Activated CD8-positive, alpha-beta memory T cell treated with anti-CD3 and anti-CD28 coated beads, Interleukin-2, amount 50 U/mL, for 4 hours (primary cell): ENCODE results near the gene ADGRB3.
"Not testable (repeated sequence)": the region's sequence is repeated elsewhere in the genome, so short reads cannot be mapped to it uniquely, and the experiment has no call there.

Experiments used
- DNase-seq: peaks from one replicate; pipeline ENCODE4 v3.0.0-alpha.2; 2020

ADGRB3 gene

GRCh38 chr6:69061066-69061465 is 426.0 kb downstream of the ADGRB3 start:
- no peak for DNase-seq

DNA sequence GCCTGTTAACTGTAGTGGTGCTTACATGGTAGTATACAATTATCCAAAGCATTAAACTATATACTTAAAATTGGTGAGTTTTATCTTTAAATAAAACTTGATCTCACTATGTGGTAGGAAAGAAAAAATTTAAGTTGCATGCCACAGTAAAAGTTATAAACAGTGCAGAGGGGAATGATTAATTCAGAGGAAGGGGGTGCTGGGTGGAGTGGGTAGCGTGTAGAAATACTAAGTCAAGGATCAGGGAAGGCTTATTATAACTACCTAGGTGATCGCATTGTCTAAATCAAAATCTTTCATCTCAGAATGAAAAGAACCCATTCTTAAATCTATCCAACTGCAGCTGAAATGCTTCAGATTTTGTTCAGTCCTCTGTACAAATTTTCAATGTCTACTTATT is 428.3 kb downstream of the ADGRB3 start:
- no peak for DNase-seq

DNA sequence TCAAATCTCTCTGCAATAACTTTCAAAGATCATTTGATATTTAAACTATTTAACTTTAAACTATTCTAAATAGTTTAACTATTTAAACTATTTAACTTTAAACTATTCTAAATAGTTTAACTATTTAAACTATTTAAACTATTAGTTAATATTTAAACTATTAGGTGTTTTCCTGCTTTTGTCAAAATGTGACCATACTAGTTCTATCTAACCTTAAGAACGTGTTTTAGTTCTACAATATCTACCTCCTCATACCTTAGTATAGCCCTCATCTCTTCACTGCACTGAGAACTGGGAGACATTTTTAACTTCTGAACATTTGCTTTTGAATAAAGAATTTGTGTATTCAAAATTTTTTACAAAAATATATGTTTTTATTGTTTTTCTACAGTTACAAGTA is 429.1 kb downstream of the ADGRB3 start:
- DNase-seq = no peak

DNA sequence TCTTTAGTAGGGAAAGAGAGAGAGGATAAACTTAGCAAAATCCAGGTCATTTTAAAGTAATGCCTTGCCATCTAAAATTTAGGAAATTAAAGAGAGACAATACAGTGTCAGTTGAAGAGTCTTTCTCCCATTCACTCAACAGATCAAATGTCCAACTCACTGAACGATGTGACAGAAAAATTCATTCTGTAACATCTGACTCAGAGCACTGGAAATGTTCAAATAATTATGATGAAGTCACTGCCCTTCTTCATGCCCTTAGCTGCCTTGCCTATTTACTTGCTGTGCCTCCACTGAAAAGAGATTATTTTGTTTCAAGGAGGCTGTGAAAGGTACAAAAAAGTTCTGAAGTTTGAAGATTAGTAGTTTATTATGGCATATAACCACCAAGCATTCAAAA is 434.8 kb downstream of the ADGRB3 start:
- no peak for DNase-seq

- no peak for DNase-seq
Observed at GRCh38 chr6:69072796-69073195, 437.7 kb downstream of the ADGRB3 start.

DNA sequence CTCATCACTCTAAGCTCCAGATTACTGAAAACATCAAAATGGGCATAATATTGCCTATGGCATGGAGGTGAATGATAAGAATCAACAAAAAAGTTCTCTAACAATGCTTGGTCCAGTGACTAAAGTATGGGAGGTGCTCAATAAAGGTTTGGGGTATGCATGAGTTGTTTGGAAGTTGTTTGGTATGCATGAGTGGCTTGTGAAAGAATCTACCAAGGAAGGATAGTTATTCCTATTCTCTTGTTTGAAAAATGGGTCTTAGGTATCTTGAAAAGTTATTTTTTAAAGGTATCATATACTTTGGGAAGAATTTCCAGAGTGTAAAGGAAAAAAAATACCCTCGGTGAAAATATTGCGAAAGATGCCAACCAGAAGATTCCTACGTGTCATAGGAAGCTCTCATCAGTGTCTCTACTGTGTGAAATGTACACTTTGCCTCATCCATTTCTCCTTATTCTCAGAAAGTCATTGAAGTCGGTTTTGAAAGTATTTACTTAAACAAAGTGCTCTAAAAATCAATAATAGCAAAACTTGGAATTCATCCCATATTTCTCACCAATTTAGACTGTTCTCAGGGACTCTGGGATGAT is 449.8 kb downstream of the ADGRB3 start:
- no peak for DNase-seq

DNA sequence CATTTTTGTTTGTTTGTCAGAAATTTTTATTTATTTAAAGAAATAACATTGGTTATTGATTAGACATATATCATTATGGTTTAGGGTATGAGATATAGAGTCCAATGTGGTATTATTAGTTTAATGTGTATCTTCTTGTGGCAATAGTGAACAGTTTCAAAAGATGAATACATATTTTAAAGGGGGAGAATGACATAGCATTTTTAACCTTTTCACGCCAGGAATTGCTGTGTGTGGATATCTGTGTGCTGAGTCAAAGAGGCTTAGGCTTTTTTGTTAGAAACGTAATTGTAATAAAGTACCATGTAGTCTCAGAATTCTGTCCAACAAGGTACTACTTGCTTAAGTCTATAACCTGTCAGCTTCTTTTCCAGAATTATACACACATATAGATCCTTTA is 451.6 kb downstream of the ADGRB3 start:
- no peak for DNase-seq

DNA sequence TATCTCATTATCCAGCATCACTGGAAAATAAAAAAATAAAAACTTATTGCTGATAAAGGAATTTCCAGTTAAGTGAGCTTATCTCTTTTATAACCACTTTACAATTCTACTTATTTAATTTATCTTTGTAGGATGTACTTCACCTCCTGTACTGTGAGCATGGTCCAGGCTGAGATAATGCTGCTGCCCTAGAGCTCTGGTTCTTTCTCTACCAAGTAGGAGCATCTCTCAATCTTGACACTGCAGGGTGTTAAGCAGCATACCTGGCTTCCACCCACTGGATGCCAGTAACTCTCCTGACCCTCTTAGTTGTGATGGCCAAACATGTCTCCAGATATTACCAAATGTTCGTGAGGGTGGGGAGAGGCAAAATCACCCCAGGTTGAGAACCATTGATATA is 454.5 kb downstream of the ADGRB3 start:
- no peak for DNase-seq

- DNase-seq = no peak
Observed at GRCh38 chr6:69090132-69090531, 455.1 kb downstream of the ADGRB3 start.

GRCh38 chr6:69096681-69097080 is 461.6 kb downstream of the ADGRB3 start:
- no peak for DNase-seq

GRCh38 chr6:69097948-69098347 is 462.9 kb downstream of the ADGRB3 start:
- DNase-seq = no peak

GRCh38 chr6:69098910-69099309 is 463.8 kb downstream of the ADGRB3 start:
- DNase-seq = no peak

DNA sequence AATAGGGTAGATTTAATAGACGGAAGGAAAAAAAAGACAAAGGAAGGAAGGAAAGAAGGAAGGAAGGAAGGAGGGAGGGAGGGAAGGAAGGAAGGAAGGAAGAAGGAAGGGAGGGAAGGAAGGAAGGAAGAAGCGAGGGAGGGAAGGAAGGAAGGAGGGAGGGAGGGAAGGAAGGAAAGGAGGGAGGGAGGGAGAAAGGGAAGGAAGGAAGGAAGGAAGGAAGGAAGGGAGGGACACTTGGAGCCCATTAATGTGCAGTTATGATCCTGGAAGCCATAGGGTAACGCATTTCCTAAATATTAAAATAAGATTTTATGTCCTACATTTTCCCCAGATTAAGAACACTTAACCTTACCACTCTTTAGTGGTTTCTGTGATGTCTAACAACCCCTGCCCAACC is 465.7 kb downstream of the ADGRB3 start:
- no peak for DNase-seq

- DNase-seq = no peak
Observed at GRCh38 chr6:69102416-69102815, 467.3 kb downstream of the ADGRB3 start.

- DNase-seq = no peak
Observed at GRCh38 chr6:69105288-69105687, 470.2 kb downstream of the ADGRB3 start.

- DNase-seq = no peak
Observed at GRCh38 chr6:69106511-69106910, 471.4 kb downstream of the ADGRB3 start.

GRCh38 chr6:69111301-69111700 is 476.2 kb downstream of the ADGRB3 start:
- no peak for DNase-seq

- no peak for DNase-seq
Observed at GRCh38 chr6:69116658-69117057, 481.6 kb downstream of the ADGRB3 start.

GRCh38 chr6:69121461-69122406 is 486.7 kb downstream of the ADGRB3 start:
- not testable (repeated sequence) for DNase-seq

DNA sequence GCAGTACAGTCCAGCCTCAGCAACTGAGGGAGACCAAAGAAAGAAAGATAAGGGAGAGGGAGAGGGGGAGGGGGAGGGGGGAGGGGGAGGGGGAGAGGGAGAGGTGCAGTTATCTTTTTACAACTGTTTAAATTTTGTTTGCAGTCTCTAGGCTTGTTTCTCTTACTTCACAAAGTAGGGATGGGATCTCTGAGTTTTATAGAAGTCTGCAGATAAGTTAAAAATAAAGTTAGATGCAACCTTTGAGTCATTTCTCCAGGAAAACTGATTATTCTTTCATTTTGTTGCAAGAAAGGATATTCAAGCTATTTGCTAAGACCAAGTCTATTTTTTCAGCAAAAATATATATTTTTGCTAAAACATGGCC is 487.3 kb downstream of the ADGRB3 start:
- DNase-seq = no peak

DNA sequence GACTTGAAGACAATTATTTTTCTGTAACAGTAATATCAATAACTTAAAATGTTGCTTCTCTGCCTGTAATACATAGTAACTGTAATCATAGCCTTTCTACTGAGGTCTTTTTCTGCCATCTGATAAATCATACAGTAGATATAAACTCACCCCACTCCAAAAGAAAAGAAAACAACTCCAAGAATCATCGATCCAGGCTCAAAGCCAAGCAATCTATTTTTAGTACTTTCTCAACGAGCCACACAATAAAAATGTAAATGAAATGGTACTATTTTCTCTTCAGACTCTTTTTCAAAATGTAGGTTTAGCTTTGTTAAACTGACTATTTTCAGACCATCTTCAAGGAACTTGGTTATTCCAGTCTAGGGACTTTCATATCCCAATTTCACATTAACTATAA is 493.3 kb downstream of the ADGRB3 start:
- DNase-seq = no peak

DNA sequence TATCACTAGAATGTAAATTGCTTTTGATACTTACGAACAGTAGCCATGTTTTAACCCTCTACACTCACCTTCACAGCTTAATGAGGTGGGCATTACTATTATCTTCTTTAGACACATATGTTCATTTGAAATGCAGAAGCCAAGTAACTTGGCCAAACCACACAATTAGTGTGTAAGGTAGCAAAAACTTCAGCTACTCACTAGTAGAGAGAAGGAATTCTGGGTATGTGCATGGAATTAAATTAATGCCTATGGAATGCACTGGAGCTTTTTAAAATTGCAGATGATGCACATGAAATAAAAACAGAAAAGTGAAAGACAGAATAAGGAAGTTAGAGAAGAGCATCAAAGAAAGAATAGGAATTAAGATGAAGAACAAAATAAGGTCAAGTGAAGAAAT is 494.0 kb downstream of the ADGRB3 start:
- no peak for DNase-seq

DNA sequence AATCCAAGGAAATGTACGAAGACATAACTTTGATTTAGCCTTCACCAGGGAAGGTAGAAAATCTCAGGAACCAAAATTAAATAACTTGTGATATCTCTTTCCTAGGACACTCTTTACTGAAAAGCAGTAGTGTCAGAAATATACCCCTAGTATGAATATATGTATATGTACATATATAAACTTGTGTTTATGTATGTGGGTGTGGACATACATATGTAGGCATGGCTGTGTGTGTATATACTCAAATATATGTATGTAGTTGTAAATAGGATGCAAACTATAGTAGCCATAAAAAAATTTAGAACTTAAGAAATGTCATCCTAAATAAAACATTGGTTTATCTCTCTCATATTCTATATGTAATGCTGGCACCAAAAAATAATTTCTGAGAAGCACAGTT is 500.8 kb downstream of the ADGRB3 start:
- no peak for DNase-seq

GRCh38 chr6:69138148-69138547 is 503.1 kb downstream of the ADGRB3 start:
- no peak for DNase-seq
